CD4-positive, alpha-beta T cell treated with Interleukin-10 for 1 hour (primary cell): ENCODE results near the gene CEACAM19.

Source experiments
- DNase-seq: peaks from one replicate; pipeline ENCODE4 v3.0.0-alpha.2; 2020

The CEACAM19 gene

DNA sequence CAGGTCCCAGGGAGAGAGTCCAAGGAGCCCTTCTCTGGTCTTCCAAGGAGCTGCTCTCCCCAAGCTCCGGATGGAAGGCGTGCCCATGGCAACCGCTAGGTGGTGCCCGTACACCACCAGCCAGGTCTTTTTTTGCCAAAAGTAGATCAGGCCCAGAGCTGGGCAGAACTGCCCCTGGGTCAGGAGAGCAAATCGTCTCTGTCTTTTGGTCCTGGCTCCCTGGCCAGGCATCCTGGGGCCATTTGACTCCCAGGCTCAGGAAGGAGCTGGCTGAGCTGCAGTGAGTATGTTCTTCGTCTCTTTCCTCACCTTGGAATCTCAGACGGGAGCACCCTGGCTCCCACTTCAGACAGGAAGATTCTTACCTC, 52.7 kb downstream of the CEACAM19 start:
- DNase-seq: peak; percentile 86

DNA sequence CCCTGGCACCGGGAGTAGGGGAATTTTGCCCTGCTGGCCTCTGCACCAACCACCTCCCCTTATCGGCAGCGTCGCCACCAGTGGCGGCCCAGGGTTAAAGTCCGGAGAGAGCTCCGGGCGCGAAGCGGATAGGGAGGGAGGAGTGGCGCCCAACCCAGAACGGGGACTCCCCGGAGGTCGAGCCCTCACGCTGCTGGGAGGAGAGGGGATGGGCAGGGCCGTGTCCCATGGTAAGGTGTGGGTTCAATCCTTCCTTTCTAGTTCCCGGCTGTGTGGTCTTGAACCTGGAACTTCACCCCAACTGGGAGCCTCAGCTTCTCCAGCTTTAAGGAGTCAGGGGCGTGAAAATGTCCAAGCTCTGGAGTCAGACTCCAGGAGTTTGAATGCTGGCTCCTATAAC, 54.0 kb downstream of the CEACAM19 start:
- DNase-seq: no peak

DNA sequence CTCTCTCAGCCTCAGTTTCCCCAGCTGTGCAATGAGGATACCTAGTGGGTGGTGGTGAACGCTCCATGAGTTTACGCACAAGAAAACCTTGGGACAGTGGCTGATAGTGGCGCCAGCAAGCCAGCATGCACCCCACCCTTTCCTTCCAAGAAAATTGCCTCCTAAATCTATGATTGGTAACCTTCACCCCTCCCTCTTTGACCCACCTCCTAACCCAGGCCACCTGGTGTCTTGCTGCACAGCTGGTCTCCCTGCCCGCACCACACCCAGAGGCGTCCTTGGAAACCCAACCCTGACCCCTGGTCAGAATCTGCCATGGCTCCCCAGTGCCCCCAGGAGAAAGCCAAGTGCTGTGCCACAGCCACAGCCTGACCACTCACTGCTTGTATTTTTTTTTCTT, 54.4 kb downstream of the CEACAM19 start:
- no peak for DNase-seq

DNA sequence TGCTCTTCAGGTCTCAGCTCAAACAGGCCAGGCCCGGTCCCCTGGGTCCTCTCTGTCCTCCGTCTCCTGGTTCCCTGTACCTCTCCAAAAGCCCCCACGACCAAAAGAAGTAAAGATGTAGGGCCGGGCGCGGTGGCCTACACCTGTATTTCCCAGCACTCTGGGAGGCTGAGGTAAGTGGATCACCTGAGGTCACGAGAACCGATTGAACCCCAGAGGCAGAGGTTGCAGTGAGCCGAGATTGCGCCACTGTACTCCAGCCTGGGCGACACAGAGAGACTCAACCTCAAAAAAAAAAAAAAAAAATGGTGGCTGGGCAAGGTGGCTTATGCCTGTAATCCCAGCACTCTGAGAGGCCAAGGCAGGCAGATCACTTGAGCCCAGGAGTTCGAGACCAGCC, 55.2 kb downstream of the CEACAM19 start:
- no peak for DNase-seq

DNA sequence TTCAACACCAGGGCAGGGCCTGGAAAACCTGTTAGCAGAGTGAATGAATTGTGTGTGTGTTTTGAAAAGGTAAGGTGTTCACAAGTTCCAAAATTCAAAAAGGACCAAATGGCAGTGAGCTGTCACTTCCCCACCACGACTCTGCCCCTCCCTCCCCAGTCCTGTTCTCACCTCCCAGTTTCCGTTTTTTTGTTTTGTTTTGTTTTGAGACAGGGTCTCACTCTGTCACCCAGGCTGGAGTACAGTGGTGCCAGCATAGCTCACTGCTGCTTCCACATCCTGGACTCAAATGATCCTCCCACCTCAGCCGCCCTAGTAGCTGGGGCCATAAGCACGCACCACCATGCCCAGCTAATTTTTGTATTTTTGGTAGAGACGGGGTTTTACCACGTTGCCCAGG, 56.9 kb downstream of the CEACAM19 start:
- DNase-seq: no peak

DNA sequence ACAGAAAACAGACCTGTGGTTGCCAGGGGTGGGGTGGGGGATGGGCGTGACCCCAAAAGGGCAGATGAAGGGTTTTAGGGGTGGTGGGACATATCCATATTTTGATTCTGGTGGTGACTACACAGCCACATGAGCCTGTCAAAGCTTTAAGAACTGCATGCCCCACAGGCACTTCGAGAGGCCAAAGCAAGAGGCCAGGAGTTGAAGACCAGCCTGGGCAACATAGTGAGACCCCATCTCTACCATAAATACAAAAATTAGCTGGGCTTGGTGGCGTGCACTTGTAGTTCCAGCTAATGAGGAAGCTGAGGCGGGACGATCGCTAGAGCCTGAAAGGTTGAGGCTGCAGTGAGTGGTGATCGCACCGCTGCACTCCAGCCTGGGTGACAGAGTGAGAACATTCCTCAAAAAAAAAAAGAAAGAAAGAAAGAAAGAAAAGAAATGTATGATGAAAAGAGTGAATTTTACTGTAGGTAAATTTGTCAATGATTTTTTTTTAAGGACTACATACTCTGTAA, 58.3 kb downstream of the CEACAM19 start:
- no peak for DNase-seq

DNA sequence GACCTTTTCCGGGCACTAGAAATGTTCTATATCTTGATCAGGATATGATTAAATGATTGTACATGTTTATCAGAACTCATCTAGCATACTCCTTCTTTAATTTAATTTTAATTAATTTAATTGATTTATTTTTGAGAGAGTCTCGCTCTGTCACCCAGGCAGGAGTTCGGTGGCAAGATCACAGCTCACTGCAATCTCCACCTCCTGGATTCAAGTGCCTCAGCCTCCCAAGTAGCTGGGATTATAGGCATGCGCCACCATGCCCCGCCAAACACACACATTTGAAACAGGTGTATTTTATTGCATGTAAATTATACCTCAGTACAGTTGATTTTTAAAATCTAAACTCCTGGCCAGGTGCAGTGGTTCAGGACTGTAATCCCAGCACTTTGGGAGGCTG, 59.8 kb downstream of the CEACAM19 start:
- DNase-seq: no peak

DNA sequence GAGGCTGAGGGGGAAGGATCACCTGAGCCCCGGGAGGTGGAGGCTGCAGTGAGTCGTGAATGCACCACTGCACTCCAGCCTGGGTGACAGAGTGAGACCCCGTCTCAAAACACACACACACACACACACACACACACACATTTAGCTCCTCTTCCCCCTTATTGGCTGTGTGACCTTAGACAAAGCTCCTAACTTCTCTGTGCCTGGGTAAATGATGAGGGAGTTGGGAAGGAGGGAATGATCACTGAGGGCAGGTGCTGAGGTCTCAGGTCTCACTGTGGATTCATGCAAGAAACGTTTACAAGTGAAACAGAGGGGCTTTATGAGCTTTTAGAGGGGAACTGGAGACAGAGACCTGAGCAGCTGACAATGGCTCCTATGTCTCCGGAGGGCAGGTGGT, 60.3 kb downstream of the CEACAM19 start:
- no peak for DNase-seq

DNA sequence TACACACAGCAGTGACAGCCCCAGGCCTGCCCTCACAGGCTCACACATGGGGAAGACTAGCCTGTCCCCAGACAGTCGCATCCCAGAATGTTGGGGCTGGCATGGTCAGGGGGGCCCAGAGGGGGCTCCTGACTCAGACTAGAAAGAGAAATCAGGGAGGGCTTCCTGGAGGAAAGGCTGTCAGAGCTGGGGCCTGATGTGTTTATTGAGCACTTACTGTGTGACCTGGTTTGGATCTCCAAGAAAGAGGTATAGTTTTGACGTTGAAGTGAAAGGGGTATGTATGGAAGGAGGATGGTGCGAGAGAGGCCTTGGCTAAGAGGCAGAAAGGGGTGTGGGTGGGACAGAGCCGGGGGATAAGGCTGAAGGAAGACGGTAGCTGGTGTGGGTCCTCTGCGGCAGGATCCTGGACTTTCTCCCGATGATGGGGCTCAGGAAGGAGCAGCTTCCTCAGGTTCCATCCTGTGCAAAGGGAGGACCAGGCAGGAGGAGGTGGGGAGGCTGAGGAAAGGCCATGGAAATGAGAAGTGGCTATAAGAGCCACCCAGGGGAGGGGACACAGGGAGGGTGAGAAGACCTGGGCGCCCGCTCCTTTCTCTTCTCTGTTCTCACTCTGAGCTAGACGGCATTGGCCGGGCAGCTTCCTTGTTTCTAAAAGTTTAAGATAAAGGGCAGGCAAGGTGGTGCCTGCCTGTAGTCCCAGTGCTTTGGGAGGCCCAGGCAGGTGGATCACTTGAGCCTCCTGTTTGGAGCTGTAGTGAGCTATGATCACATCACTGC, 61.1 kb downstream of the CEACAM19 start:
- no peak for DNase-seq
